Kasumi-1 (cell line): Measurements from ENCODE around the gene ZNF487.
"Not testable (repeated sequence)": the region's sequence is repeated elsewhere in the genome, so short reads cannot be mapped to it uniquely, and the experiment has no call there.

Source experiments
- DNase-seq, 2 experiments: peaks; one replicate each; lab custom pipeline; 2025; lab: John Stamatoyannopoulos, UW

The ZNF487 gene

GRCh38 chr10:43404704-43405084, 32.2 kb upstream of the ZNF487 start:
- DNase-seq = peak in 1 of 2 experiments; percentile 81

- DNase-seq = no peak
Observed at GRCh38 chr10:43407148-43407575, 29.7 kb upstream of the ZNF487 start.

- DNase-seq = peak; percentile 95
Observed at GRCh38 chr10:43407576-43408330, 29.2 kb upstream of the ZNF487 start.

GRCh38 chr10:43408331-43408709, 28.6 kb upstream of the ZNF487 start:
- no peak for DNase-seq

DNA sequence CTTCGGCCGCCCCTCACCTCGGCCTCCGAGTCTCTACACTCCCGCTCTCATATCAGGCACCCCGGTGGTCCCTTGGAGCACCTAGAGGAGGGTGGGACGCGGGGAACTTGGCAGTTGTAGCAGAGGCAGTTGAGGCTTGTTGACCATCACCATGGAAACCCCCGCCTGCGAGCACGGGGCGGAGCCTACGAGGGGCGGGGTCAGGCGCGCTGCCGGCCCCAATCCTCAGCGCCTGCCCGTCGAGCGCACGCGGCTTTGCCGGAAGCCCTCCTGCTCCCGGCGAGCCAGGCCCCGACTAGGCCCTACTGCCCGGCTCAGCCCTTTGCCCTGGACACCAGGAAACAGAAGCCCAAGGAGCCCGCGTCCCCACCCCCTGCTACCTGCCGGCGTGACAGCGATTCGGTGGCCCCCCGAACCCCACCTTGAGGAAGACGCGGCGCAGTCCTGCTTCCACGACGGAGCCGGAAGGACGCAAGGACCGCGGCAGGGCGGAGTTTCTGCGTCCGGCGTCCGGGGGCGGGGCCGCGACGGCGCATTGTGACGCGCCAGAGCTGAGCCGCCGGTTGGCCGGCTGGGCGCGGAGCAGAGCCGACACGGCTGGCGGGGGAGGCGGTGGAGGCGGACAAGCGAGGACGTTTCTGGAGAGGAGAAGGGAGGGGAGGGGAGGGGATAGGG, 28.1 kb upstream of the ZNF487 start, which contains the start of gene HNRNPF:
Gene HNRNPF (minus strand): TSS at position 477 of the 675 bp plus-strand sequence. CDS start 21,302 bp downstream, outside the sequence.
- peak; percentile 94 to 95 for DNase-seq

GRCh38 chr10:43409385-43410109, 27.4 kb upstream of the ZNF487 start:
- no peak for DNase-seq

- DNase-seq = no peak
Observed at GRCh38 chr10:43410345-43410744, 26.6 kb upstream of the ZNF487 start.

DNA sequence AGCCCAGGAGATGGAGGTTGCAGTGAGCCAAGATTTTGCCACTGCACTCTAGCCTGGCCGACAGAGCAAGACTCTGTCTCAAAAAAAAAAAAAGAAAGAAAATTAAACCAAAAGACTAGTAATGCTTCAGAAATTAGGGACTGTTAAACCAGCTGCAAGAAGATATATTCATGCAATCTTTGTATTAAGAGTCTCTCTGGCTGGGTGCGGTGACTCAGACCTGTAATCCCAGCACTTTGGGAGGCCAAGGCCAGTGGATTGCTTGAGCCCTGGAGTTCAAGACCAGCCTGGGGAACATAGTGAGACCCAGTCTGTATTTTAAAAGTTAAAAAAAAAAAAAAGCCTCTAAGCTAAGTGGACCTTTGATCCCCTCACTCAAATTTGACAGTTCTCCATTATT, 25.4 kb upstream of the ZNF487 start:
- no peak for DNase-seq

DNA sequence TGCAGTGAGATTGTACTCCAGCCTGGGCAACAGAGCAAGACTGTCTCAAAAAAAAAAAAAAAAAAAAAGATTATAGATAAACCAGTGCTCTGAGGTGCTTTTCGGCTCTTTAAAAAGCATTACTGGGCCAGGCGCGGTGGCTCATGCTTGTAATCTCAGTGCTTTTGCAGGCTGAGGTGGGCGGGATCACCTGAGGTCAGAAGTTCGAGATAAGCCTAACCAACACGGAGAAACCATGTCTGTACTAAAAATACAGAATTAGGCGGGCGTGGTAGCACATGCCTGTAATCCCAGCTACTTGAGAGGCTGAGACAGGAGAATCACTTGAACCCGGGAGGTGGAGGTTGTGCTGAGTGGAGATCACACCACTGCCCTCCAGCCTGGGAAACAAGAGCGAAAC, 21.4 kb upstream of the ZNF487 start:
- no peak for DNase-seq

DNA sequence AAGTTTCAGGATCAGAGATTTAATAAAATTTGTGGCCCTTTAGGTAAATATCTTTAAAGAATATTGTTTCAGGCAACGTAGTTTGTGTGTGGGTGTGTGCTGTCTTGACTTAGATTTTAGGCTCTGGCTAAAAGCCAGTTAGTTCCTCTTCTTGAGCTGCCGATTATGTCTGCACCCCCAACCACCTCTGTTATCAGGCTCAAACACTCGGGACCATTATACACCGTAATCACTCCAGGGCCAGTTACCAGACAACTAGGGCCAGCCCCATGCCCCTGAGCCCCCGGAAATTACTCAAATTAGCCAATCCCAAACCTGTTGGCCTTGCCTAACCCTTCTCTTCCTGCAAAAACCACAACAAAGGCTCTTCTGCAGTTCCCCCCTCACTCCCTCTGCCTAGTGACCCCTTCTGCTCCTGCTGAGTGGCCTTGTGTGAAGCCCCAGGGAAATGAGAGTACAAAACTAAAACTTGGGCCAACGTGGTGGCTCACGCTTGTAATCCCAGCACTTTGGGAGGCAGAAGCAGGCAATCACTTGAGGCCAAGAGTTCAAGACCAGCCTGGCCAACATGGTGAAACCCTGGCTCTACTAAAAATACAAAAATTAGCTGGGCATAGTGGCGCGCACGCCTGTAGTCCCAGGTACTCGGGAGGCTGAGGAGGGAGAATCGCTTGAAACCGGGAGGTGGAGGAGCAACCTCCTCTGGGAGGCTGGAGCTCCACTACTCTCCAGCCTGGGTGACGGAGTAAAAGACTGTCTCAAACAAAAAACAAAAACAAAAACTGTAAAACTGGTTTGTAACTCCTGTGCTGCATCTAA, 18.8 kb upstream of the ZNF487 start:
- peak; percentile 100 for DNase-seq

DNA sequence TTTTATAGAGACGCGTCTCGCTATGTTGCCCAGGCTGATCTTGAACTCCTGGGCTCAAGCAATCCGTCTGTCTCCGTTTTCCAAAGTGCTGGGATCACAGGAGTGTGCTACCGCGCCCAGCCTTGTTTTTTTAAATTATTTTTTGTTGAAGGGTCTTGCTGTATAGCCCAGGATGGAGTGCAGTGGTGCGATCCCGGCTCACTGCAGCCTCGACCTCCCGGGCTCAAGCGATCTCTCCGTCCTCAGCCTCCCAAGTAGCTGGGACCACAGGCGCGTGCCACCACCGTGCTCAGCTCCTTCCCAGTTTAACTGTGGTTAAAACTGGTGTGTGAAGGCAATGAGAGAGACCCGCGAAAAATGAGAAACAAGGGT, 16.9 kb upstream of the ZNF487 start:
- DNase-seq = no peak

DNA sequence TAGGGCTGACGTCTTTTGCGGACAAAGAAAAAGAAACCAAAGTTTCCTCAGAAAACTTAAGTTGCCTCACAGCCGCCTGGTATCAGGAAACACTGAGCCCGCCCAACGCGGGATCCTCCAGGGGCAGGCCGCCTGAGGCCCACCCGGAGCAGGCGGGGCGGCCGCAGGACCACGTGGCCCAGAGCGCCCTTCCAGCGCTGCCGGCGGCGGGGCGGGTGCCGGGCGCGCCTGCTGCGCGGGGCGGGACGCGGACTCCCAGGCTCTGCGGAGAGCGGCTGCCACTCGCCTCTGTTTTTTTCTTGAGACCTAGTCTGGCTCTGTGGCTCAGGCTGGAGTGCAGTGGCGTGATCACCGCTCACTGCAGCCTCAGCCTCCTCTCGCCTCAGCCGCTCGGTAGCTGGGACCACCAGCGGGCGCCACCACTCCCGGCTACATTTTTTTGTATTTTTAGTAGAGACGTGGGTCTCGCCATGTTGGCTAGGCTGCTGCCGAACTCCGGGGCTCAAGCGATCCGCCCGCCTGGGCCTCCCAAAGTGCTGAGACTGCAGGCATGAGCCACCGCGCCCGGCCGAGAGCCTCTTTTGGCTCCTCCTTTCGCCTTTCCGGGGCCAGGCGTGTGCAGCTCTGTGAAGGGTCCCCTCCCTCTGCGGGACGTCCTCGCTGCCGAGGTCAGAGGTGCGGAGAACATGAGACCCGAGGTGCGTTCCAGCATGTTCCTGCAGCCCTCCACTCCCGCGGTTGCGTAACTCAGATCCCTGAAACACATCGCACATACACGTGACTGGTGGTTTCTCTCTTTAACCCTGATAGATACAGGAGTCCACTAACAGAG, 16.3 kb upstream of the ZNF487 start:
- DNase-seq = peak; percentile 91 to 93

DNA sequence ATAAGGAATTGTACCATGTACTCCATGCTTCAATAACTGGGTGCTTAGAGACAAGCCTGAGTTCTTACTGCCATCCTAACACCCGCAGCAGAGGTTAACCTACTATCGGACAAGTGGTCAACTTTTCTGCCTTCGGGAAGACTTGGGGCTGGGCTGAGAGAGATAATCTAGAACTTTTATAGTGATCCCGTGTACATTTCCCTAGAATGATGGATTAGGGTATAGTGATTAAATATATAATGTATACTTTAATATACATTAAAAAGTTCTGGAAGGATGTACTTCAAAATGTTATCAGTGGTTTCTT, 15.8 kb upstream of the ZNF487 start:
- no peak for DNase-seq

DNA sequence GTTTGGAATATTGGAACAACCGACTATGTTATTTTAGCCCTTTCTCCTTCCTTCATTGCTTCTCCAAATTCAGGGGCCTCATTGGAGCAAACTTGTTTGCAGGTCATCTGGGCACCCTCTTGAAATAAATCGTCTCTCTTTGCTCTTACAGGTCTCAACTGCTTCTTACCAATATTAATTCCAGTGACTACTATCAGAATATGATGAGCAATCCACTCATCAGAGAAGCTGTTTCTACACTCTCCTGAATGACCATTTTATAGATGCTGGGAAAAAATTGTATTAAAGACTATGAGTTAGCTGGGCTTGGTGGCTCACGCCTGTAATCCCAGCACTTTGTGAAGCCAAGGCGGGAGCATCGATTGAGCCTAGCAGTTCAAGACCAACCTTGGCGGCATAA, 15.4 kb upstream of the ZNF487 start:
- no peak for DNase-seq

DNA sequence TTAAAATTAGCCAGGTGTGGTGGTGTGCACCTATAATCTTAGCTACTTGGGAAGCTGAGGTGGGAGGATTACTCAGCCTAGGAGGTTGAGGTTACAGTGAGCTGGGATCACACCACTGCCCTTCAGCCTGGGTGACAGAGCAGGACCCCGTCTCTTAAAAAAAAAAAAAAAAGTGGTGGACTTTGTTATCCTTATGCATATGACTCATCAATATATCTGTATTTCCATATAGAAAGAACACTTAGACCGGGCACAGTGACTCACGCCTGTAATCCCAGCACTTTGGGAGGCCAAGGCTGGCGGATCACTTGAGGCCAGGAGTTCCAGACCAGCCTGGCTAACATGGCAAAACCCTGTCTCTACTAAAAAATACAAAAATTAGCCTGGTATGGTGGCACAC, 15.0 kb upstream of the ZNF487 start:
- not testable (repeated sequence) for DNase-seq

GRCh38 chr10:43424416-43424815, 12.5 kb upstream of the ZNF487 start:
- no peak for DNase-seq

DNA sequence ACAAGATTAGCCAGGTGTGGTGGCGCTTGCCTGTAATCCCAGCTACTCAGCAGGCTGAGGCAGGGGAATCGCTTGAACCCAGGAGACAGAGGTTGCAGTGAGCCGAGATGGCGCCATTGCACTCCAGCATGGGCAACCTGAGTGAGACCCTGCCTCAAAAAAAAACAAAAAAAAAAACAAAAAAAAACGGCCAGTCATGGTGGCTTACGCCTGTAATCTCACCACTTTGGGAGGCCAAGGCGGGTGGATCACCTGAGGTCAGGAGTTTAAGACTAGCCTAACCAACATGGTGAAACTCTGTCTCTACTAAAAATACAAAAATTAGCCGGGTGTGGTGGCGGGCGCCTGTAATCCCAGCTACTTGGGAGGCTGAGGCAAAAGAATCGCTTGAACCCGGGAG, 10.4 kb upstream of the ZNF487 start:
- DNase-seq = not testable (repeated sequence)

GRCh38 chr10:43427166-43427825, 9.6 kb upstream of the ZNF487 start:
- no peak for DNase-seq

DNA sequence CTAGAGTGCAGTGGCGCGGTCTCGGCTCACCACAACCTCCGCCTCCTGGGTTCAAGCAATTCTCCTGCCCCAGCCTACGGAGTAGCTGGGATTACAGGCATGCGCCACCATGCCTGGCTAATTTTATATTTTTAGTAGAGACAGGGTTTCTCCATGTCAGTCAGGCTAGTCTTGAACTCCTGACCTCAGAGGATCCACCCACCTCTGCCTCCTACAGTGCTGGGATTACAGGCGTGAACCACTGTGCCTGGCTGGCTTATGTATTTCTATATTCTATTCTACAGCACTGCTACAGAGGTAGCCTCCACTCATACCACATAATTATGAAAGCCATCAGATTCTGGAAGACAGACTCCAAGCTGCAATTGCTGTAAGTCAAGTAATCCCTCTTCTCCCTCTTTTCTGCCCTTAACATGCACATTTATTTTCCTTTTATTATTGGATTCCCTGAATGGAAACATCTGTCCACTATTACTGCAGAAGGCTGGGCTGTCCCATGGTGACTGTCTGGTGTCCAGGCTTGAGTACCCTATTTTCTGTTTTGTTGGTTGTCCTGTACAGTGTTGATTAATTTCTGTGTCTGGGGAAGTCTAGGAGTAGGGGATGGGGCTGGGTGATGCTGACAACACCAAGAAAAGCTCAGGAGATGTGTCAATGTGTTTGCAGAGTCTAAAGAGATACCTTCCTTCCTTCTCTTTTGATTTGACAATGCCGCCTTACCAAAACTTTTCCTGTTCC, 5.8 kb upstream of the ZNF487 start:
- DNase-seq = no peak
